Stimulated activated CD8-positive, alpha-beta memory T cell treated with anti-CD3 and anti-CD28 coated beads, Interleukin-7, amount 100 ng/mL, for 48 hours (primary cell): ENCODE data around the gene SEPSECS.

Source experiments
- DNase-seq, 2 donors: peaks; one replicate each; pipeline ENCODE4 v3.0.0-alpha.2; 2020; ENCODE audit warnings: low read depth in 1 of 2; ENCODE audit errors: extremely low read depth in 1 of 2

Gene SEPSECS

DNA sequence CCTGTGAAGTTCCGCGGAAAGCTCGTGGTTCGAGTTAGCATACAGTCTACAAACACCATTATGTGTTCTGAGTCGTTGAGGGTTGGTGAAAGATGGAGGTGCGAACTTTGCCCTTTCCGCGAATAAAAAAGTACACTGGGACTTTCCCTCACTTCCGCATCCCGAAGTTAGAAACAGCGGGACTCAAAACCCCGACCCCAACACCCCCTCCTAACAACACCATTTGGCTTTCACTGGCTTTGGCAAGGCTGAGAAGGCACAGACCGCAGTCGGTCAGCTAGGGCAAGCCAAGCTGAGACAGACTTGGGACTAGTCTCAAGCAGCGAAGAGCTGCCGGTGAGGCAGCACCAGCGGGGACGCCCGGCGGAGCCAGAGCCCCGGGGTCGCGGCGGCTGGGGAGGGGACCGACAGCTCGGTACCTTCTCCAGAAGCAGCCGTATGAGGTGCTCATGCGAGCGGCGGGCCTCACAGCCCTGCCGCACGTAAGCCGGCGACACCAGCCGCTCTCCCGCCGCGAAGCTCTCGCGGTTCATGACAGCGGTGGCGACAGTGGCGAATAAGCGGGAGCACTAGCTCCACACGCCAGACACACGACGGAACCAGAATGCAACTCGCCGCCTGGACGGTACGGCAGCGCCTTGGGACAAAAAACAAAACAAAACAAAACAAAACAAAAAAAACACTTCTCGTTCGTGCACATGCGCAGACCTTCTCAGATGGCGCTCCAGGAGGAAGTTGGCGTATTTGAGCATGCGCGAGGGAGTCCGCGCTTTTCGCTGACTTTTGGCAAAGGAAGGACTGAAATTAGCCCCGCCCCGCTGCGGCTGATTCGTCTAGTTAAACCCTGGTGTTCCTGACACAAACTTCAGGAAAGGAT is at the start of gene SEPSECS:
Gene SEPSECS (minus strand): TSS at position 613 of the 877 bp plus-strand sequence. CDS start 80 bp downstream, at position 533.
- peak; percentile 78 to 93 for DNase-seq

DNA sequence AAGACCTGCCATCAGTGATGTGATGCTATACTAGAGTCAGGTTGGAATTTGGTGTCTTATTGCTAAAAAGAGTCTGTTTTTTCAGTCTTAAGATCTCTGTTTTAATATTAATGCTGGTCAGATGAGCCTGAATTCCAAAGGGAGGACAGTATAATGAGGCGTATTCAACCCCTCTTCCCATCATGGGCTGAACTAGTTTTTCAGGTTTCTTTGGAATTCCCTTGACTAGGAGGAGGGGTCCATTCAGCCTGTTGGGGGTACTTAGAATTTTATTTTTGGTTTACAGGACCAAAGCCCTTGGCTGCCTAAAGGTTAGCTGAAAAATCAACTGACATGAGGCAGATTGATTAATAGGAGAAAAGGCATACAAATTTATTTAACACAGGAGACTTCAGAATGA is 49.5 kb upstream of the SEPSECS start:
- no peak for DNase-seq

GRCh38 chr4:25207997-25208396 is 47.7 kb upstream of the SEPSECS start:
- DNase-seq = no peak

- DNase-seq = no peak
These were observed 38.5 kb upstream of the SEPSECS start for GRCh38 chr4:25198713-25199112.

DNA sequence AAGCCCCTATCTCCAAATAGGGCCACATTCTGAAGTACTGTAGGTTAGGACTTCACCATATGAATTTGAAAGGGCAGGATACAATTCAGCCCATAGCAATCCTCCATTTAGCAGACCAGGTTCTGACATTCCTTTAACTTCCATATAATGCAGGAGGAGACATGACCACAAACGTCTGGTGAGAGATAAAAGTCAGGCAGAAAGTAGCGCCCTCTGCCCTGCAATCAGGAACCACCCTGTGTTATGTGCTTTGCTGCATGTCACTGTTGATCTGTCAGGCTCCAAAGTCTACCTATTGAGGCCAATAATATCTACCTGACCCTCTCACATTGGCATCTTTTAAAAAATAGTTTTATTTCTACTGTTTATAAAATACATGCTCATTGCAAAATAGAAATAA is 30.2 kb upstream of the SEPSECS start:
- DNase-seq = no peak

DNA sequence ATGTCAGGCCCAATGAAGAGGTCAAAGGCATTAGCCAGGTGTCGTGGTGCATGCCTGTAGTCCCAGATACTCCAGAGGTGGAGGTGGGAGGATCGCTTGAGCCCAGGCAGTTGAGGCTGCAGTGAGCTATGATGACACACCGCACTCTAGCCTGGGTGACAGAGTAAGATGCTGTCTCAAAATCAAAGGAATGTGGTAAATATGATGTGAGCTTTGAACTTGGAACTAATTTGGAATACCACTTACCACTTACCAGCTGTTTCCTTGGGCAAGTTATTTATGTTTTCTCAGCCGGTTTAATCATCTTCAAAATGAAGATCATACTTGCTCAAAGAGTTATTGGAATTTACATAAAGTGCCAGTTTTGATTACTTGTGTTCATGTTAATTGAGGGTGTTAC is 23.8 kb upstream of the SEPSECS start:
- no peak for DNase-seq

DNA sequence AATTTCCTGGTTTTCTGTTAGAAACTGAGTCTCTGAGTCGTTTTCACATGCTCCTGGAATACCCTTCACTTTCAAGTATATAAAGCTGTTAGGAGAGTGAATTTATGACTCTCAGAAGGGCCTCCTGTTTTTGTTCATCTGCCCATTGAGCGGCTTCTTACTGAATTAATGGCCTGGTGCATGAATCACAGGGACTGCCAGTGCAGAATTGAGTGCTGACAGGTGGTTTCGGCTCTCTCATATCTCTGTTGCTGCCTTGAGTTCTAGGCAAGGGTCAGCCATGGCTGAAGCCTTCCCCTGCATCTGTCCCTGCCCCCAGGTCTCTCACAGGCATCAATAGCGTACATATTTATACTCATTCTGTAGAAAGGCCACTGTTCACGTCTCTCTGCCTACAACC is 22.7 kb upstream of the SEPSECS start:
- no peak for DNase-seq

DNA sequence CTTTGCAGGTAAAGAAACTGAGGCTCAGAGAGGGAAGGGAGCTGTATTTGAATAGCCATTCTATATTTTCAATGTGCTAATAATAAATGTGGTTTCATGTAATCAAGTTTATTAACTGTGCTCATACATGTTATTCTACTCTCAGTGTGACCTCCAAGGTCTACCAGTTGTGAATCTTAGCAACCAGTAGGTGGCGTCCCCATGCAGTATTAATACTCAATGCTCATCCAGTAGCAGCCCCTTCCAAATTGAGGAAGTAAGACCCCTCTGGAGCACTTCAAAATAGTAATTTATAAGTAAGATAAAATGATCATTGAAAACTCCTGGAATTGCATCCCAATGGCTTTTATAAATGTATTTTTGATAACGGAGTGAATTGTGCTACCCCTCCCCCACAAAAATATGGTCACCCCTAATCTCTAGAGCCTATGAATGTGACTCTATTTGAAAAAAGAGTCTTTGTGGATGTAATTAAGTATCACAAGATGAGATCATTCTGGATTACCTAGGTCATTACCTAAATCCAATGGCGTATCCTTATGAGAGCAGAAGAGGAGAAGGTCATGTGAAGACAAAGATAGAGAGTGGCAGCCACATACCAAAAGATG is 20.4 kb upstream of the SEPSECS start:
- DNase-seq = no peak

- DNase-seq = no peak
These were observed 18.6 kb upstream of the SEPSECS start for GRCh38 chr4:25178838-25179261.

- DNase-seq = no peak
These were observed 16.9 kb upstream of the SEPSECS start for GRCh38 chr4:25177147-25177546.

- no peak for DNase-seq
These were observed 14.4 kb upstream of the SEPSECS start for GRCh38 chr4:25174674-25175073.

- DNase-seq = no peak
These were observed 13.0 kb upstream of the SEPSECS start for GRCh38 chr4:25172961-25173915.

GRCh38 chr4:25171201-25171865 is 11.1 kb upstream of the SEPSECS start:
- no peak for DNase-seq

- no peak for DNase-seq
These were observed 9.2 kb upstream of the SEPSECS start for GRCh38 chr4:25169446-25169845.

- DNase-seq = no peak
These were observed 5.7 kb upstream of the SEPSECS start for GRCh38 chr4:25165916-25166315.

DNA sequence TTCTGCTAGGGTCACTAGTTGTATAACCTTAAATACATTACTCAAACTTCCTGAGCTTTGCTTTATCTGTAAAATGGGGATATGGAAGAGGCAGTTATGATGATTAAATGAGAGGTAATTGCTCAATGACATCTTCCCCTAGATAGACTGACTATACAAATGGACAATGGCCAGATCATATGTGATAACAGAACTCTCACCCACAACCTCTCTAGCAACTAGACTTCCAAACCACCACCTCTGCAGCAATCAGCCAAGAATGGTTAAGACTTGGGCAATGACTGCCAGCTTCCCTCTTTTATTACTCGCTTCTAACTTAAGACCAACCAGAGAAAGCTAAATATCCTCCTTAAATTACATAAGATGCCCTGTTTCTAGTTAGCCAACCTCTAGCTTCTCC is 2.9 kb upstream of the SEPSECS start:
- no peak for DNase-seq

DNA sequence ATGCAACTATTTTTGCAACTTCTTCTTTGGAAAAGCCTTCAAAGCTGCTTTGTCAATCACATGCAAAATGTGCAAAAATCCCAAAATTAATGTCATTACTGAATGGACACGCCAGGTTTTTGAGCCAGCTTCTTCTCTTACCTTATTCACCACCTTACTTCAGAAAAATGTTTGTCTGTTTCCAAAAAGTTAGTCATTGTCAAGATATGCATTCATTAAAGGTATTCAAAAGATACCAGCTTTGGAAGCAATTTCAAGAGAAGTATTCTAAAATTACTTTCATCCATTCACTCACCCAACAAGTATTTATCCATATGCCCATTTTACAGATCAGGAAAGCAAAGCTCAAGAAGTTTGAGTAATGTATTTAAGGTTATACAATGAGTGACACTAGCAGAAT is 2.3 kb upstream of the SEPSECS start:
- DNase-seq = no peak

- no peak for DNase-seq
These were observed 1.3 kb upstream of the SEPSECS start for GRCh38 chr4:25161593-25161950.

DNA sequence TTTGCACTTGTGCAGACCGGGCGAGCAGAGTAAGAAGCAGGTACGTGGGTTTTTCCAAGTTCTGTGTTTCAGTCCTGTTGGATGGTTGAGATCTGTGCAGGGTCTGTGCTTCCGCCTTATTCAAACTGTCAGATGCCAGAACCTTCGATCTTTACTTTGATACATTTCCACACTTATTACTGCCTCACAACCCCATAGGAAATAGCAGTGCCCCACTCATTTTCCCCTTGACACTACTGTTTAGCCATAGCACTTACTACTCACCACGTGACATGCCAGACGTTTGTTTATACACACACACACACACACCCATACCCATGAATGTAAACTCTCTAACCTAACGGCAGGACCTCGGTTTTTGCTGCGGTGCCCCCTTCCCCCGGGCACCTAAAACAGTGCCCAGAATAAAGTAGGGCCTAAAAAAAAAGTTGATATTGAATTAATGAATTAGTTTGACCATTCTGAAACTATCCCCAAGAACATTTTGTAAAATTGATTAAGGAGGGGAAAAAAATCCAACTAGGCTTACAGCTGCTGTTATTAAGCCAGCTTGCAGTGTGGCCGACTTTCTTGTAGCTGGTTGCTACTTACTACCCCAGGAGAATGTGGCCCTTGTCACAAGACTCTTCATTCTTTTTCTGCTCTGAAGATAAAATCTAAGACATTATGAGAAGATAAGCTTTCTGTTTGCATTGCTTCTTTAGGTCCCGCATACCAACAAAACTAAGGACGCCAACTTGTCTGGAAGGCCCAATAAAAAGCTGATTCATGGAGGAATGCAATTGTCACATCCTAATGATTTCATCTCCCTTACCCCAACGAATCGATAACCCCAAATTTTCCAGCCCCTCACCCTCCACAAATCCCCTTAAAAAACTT is 704 bp upstream of the SEPSECS start:
- no peak for DNase-seq

- no peak for DNase-seq
These were observed 1.4 kb downstream of the SEPSECS start for GRCh38 chr4:25158817-25159216.
